HG02763 (cell line): ENCODE data around the gene UBAC1.
"Not testable (repeated sequence)": the region's sequence is repeated elsewhere in the genome, so short reads cannot be mapped to it uniquely, and the experiment has no call there.

Experiments used
- ATAC-seq: cut with Tn5 transposase; IDR thresholded peaks from one replicate; pipeline ENCODE4 v1.9.1; 2021; ENCODE audit warnings: mild to moderate bottlenecking, moderate library complexity; ENCODE audit not compliant: unreplicated experiment

Gene UBAC1

DNA sequence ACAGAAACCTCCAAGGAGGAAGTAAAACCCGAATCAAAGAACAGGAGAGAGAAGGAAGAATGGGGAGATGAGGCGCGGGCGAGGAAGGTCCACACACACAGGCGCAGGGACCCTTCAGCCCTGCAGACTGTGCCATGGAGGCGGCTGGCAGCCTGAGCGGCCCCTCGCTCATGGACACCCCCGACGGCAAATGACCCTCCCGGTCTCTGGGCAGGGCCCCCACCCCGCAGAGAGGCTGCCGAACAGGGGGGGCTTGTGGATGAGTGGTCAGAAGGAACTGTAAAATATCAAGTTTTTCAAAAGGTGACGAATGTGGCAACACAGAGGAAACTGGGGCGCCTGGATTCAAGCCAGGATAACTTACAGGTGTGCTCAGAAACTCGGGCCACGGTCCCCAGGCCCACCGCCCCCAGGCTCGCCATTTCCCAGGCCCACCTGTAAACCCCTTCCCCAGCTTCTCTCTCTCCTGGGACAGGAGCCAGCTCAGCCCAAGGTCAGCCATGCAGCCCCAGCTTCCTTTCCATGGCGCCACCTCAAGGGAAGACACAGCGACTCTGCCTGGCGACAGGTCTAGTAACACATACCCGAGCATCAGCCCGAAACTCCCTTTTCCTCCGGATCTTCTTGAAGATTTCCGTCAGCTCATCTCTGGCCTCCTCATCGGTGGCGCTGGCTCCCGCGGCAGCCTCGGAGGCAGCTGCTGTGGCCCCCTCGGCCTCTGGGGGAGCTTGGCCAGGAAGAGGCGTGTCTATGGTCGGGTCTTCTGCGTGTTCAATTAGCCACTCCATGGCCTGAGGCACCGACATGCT, 16.5 kb downstream of the UBAC1 start:
- ATAC-seq: no peak

DNA sequence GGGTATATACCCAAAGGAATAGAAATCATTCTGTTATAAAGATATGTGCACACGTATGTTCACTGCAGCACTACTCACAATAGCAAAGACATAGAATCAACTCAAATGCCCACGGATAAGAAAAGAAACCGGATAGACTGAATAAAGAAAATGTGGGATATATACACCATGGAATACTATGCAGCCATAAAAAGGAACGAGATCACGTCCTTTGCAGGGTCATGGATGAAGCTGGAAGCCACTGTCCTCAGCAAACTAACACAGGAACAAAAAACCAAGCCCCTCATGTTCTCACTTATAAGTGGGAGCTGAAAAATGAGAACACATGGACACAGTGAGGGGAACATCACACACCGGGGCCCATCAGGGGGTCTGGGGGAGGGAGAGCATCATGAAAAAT, 17.6 kb downstream of the UBAC1 start:
- not testable (repeated sequence) for ATAC-seq

DNA sequence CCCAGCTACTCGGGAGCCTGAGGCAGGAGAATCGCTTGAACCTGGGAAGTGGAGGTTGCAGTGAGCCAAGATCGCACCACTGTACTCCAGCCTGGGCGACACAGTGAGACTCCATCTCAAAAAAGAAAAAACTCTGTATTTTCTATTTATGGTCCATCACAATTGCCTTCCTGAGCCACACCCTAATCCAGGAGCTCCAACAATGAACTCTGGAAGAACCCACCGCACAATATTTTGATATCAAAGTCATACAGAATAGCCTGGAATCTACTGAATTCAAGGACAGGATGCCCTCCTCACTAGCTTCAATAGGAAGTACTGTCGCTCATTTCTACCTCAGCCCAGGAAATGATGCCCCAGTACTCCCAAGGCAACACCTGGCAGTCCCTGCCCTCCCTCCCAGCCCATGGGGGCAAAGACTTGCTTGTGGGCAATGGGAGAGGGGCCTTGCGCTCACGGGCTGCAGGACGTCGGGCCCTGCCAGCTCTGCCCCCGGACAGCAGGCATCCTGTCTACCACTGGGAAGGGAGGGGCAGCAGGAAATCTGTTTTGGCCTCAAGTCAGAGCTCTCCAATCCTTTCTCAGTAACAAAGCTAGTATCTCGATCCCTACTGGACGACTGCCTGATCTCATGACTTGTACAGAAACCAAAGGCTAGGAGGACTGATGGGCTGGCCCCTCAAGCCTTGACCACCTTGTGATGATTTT, 19.7 kb downstream of the UBAC1 start:
- no peak for ATAC-seq

DNA sequence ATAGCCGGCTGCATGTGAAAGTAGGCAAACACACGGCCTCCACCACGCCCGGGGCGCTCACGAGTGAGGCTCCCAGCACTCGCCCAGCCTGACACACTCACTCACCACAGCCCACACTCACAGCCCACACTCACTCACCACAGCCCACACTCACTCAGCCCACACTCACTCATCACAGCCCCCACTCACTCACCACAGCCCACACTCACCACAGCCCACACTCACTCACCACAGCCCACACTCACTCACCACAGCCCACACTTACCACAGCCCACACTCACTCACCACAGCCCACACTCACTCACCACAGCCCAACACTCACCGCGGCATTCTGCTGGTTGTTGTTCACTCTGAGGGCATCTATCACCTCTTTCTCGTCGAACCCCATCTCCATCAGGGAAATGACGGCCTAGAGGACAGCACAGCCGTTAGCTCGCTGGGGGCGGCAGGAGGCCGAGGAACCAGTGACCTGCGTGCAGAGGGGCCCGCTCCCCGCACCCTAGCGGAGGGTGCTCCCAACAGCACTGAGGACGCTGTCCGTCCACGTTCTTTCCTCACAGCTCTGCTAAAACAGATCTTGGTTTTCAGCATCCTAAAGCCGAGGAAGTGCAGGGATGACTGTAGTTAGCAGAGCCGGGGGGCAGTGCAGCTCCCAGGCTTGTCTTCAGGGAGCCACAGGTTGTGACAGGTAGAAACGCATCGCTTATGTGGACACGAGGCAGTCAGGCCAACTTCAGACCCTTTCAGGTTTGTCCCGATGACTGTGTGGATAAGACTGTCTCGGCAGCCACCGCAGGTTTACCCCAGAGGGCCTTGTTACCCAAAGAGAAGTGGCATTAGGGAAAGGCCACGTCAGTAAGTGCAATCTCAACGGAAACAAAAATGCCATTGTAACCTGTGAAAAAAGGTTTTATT, 21.6 kb downstream of the UBAC1 start:
- ATAC-seq: no peak

DNA sequence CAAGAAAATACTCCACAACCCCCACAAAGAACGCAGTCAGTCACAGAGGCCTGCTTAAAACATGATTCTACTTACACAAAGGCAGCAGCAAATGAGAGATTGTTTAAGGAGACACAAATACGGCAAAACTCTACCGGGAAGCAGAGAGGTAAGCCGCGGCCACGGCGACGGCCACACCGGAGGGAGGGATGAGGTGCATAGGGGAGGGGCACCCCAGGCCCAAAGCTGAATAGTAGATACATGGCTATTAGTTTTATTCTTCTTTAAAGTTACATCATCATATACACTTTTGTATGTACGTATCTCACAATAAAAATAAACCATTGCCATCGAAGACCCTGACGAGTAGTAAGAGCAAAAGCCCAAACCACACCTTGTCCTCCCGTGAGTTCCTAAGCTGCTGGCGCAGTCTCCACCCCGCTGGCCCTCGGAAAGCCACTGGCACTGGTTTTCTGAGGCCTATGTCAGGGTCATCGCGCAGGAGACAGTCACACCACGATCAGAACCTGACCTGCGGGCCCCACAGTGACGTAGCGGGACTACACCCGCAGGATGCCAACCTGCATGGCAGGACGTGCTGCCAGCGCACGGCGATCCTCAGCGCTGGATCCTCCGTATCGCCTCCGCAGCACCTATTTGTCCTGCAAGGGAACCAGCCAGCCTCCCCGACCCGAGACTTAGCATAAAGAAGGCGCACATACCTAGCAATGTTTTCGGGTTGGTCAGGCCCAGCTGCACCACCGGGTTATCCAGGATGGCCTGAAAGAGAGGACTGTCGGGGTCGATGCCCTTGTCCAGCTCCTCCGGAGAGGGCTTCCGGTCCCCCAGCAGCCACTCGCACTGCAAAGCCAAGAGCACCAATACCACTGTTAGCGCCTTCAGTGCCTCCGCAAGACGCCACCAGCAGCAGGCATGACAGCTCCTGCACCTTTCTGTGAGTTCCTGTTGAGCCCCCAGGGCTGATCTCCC, 23.4 kb downstream of the UBAC1 start:
- no peak for ATAC-seq

DNA sequence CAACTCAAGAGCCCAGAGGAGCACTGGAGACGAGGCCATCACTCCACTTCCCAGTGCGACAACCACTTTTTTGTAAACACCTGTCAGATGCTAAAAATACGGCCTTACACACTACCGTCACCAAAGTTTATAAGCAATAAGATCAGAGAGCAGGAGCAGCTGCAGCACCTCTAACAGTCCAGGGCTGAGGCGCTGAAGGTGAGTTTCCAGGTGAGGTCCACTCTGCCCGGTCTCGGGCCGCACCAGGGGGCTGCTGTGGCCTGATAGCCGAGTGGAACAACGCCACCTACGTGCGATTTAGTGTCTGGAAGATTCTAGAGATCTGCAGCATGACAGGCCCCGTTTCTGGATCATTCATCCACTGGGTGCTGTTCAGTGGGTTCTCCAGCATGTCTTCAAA, 28.1 kb downstream of the UBAC1 start:
- no peak for ATAC-seq

DNA sequence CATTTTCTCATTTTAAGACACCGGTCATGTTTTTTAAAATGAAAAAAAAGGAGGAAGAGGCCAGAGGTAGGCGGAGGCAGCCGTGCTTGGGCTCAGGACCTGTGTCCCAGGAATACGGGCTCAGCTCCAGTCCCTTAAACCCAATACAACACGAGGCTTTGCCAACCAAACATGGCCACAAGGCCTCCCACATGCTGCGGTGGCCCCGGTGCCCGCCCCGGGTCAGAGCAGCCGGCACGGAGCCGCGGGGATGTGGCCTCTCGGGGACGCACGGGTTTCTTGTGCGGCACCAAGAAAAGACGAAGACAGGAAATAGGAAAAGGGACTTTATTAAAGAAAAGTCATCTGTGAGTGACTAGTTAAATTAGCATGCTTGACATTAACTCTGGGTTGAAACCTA, 28.5 kb downstream of the UBAC1 start:
- ATAC-seq: no peak

DNA sequence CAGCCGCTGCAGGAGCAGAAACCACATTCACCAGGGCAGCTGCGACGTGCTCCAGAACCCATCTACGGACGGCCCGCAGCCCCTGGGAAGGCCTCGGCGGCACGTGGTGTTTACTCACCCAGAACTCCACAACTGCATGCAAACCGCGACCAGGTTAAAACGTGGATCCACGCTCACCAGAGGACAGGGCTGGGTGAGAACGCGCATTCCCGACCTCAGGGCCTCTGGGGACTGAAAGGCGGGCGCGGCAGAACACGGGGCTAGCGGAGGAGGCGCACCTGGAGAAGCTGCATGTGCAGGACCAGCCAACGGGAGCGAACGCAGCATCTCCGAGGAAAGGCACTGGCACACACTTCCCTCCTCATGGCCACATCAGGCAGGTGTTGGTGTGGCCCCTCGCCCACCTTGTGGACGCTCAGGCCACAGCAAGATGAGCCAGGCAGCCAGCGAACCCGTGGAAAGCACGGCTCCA, 29.8 kb downstream of the UBAC1 start:
- ATAC-seq: no peak

DNA sequence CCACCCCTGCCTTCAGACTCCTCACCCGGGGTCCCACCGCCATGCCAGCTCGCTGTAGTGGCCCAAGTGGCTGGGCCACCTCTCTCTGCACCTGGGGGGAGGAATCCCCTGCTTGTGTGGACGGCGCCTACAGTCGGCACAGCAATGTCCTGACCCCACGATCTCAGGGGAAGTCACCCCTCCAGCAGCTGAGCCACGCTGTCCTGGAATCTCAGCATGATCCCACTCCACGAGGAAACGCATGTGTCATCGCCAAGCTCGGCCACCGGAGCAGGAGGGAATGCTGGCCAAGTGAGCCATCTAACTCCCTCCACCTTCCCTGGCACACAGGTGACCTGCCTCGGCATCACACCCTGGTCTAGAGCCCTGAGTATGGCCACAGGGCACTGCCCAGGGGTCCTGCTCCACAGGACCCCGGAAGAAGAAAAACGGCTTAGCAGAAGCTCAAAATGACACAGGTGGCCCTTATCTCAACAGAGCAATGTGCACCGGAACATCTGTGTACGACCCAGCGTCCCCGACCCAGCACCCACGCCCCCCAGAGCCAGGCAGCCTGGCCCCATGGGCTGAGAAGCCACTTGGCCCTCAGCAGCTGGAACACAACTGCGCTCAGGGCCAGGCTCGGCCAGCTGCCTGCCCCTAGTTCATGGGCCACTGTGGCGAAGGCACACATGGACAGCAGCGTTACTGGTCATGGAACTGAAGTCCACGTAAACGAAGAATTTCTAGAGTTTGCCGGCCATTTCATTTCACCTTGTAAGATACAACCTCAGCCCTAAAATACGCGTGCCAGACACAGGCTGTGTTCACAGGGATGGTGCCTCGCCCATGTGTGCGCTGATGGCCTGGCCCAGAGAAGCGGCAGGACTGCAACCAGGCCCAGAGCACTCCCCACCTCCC, 30.5 kb downstream of the UBAC1 start:
- ATAC-seq: no peak

DNA sequence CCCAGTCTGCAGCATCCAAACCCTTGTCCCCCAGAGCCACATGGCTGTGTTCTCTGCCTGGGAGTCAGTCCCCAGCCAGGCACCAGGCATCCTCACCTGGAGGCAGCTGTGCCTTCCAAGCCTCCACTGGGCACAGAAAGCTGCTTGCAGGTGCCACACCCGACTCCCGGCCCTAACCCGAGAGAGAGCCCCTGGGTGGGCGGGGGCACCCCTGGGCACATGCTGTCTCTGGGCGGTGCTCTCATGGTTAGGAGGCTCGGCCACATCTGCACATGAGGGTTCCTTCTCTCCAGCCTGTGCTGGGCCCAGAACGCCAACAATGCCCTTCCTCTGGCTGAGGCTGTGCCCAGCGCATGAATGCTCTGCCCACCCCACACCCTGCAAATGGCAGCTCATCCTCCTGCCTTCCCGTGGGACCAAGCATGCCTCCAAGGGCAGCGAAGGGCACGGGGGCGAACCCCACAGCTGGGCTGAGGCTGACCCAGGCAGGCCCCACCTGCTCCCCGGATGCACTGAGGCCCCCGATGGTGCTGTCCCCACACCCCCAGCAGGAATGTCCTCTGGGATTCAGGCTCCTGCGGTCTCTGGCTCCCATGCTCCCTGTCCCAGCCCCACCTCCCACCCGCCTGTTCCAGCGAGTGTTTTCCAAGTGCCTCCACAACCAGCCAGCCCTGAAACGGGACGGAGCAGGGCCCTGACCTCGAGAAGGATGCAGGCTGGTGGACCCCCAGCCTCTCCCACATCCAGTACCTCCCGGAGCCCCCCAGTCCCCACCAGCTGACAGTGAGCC, 31.3 kb downstream of the UBAC1 start:
- ATAC-seq: no peak

DNA sequence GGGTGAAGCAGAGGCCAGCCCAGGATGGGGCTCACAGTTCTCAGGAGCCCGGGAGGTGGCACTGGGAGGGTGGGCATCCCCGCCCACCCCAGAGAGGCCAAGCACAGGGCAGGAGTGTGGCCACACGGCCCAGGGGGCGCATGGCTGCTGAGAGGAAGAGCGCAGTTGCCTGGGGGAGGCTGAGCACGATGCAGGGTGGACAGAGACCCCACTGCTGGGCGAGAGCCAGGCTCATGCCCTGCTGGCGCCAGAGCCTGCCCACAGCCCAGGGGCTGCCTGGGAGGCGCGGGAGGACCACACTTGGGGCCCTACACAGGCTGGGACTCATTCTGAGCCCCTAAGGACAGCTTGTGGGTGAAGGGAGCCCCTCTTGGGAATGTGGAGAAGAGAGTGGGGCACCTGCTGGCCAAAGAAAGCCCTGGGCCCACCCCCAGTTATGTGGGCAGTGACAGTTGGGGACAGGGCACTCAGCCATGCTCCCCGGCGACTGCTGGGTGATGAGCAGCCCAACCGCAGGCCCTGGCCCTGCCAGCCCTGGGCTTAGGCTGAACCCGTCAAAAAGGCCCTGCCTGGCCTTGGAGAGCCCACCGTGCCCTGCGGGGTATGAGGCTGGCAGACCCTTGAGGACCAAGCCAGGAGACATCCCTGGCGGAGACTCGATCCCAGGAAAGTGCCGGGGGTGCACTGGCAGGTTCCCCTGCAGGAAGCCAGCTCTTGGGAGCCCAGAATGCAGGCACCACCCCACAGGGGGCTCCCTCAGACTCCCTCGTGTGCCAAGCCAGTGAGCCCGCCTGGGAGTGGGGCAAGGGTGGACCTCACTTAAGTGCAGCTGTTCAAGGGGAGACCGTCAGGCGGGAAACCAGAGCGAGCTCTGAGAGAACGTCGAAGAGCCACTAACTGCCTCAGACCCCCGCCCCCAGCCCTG, 32.2 kb downstream of the UBAC1 start:
- no peak for ATAC-seq

DNA sequence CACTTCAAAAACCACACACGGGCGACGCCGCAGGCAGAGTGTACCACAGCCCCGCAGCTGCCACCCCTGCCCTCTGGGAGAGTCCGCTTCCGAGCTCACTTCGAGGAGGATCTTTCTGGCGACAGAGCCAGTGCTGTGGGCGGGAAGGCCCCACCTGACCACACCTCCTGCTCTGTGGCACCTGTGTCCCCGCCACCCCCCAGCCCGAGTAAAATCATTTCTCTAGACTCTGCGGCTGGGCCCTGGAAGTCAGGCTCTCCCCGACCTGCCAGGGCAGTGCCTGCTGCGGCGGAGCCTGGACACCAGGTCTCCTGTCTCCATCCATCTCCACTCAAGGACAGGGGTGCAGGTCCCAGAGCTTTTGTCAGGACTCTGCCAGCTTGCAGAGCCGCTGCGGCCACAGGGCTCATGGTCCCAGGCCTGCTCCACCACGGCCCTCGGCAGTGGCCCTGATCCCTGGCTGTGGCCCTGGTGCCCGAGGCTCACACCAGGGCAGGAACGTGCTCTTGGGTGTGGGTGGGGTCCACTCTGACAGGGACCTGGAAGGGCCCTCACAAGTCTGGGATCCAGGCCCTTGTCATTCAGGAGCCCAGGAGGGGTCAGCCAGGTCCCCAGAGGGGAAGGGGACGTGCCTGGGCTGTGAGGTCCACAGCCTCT, 33.0 kb downstream of the UBAC1 start:
- ATAC-seq: no peak

DNA sequence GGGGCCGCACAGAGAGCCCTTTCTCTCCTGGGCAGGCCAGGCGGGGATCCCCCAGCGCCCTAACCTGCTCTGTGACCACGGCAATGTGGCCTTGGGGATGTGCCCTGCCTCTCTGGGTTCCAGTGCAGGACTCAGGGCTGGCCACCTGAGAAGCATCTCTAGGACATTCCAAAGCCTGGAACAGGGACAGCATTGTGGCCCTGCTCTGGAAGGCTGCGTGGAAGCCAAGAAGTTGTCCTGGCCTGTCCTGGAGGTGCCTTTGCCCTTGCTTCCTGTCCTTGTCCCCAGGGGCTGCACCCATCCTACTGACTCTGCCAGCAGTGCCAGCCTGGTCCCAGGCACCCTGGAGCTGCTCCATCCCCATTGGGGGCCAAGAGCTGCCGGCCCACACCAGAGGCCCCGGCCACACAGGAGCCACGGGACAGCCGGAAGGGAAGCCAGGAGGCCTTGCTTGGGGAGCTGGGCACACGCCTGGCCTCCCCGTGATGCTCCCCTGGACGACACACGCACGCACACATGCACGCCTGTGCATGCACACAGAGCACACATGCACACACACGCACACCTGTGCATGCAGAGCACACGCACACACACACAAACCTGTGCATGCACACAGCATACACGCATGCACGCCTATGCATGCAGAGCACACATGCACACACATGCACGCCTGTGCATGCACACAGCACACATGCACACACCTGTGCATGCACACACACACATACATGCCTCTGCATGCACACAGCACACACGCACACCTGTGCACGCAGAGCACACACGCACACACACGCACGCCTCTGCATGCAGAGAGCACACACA, 33.8 kb downstream of the UBAC1 start:
- no peak for ATAC-seq

DNA sequence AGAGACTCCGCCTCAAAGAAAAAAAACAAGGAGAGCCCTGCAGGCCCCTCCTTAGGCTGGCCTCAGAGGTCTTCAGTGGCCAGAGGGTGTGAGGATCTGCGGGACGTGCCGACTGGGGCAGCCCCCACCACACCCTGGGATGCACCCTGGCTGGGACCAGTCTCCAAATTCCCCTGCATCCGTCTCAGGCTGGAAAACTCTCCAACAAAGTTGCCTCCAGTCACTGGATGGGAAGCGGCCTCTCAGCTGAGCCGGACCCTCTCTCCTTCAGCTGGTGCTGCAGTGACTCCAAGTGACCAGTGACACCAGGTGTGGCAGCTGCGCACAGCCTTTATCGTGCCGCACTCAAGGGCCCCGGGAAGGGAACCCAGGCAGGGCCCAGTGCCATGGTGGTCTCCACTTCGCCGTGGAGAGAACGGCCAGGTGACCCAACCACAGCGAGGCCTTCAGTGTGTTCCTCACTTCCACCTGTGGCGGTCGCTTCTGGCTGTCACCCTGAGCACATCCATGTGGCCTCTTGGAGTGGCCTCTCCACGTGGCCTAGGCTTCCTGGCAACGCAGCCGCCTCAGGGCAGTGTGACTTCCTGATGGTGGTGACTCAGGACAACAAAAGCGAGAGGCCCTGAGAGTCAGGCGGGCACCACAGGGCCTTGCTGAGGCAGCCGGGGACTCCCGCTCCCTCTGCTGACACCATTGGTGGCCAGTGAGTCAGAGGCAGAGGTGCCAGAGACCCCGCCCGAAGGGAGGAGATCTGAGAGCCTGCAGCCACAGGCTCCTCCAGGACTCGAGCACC, 34.6 kb downstream of the UBAC1 start:
- no peak for ATAC-seq

DNA sequence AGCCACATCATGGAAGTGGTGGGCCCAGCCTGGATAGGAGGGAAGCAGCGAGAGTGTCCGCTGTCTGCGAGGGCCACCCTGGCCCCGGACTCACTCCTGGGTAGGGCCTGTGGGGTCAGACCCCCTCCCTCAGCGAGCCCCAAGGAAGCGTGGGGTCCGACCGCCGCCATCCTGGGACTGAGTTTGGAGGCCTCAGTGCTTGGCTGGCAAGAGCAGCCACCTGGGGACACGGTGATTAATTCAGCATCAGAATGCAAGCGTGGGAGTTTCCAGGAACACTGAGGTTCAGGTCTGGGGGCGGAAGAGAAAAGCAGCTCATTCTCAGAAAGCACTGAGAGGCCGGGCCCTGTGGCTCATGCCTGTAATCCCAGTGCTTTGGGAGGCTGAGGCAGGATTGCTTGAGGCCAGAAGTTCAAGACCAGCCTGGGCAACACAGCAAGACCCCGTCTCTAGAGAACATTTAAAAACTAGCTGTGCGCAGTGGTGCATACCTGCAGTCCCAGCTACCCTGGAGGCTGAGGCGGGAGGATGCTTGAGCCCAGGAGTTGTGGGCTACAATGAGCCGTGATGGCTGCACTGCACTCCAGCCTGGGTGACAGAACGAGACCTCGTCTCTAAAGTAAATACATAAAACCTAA, 35.6 kb downstream of the UBAC1 start:
- no peak for ATAC-seq
